ENCODE measurements around the gene ABCC8.

Gene ABCC8

GRCh38 chr11:17489751-17490150 lies 13.1 kb upstream of the ABCC8 start:
- no CpG with 5 or more reads among the region's 5 CpGs for WGBS (ENCODE audit: insufficient coverage, insufficient read length)
- Histone ChIP-seq H3K27me3 (ENCODE audit: control insufficient read depth, insufficient read depth, low read length) (no peaks in the 10 kb centered on the region), H3K27ac (ENCODE audit: low read length) (no peak overlapping the region), H3K9me3 (ENCODE audit: control insufficient read depth, insufficient read depth, low read length) (no peaks in the 10 kb centered on the region), H3K4me3 (ENCODE audit: low read length) (no peak overlapping the region), H3K4me1 (ENCODE audit: control insufficient read depth, insufficient read depth, low read length) (no peaks in the 10 kb centered on the region), H3K36me3 (ENCODE audit: control insufficient read depth, insufficient read depth, low read length) (no peaks in the 10 kb centered on the region)
- no peak for DNase-seq (ENCODE audit: low read depth, low spot score)

GRCh38 chr11:17488563-17488962 lies 11.9 kb upstream of the ABCC8 start:
- Histone ChIP-seq H3K4me1 (ENCODE audit: control insufficient read depth, insufficient read depth, low read length) (no peaks in the 10 kb centered on the region), H3K27me3 (ENCODE audit: control insufficient read depth, insufficient read depth, low read length) (no peaks in the 10 kb centered on the region), H3K36me3 (ENCODE audit: control insufficient read depth, insufficient read depth, low read length) (no peaks in the 10 kb centered on the region), H3K27ac (ENCODE audit: low read length) (no peak overlapping the region), H3K9me3 (ENCODE audit: control insufficient read depth, insufficient read depth, low read length) (no peaks in the 10 kb centered on the region), H3K4me3 (ENCODE audit: low read length) (no peak overlapping the region)
- no peak for DNase-seq (ENCODE audit: low read depth, low spot score)
- no CpG with 5 or more reads among the region's 1 CpG for WGBS (ENCODE audit: insufficient coverage, insufficient read length)

GRCh38 chr11:17486646-17487045 lies 10.0 kb upstream of the ABCC8 start:
- Histone ChIP-seq H3K4me1 (ENCODE audit: control insufficient read depth, insufficient read depth, low read length) (no peaks in the 10 kb centered on the region), H3K36me3 (ENCODE audit: control insufficient read depth, insufficient read depth, low read length) (no peaks in the 10 kb centered on the region), H3K27ac (ENCODE audit: low read length) (no peak overlapping the region), H3K4me3 (ENCODE audit: low read length) (no peak overlapping the region), H3K27me3 (ENCODE audit: control insufficient read depth, insufficient read depth, low read length) (no peaks in the 10 kb centered on the region), H3K9me3 (ENCODE audit: control insufficient read depth, insufficient read depth, low read length) (no peaks in the 10 kb centered on the region)
- no CpG with 5 or more reads among the region's 5 CpGs for WGBS (ENCODE audit: insufficient coverage, insufficient read length)
- no peak for DNase-seq (ENCODE audit: low read depth, low spot score)

- no CpG with 5 or more reads among the region's 2 CpGs for WGBS (ENCODE audit: insufficient coverage, insufficient read length)
- Histone ChIP-seq H3K4me3 (ENCODE audit: low read length) (no peak overlapping the region), H3K27ac (ENCODE audit: low read length) (no peak overlapping the region), H3K27me3 (ENCODE audit: control insufficient read depth, insufficient read depth, low read length) (no peaks in the 10 kb centered on the region), H3K9me3 (ENCODE audit: control insufficient read depth, insufficient read depth, low read length) (no peaks in the 10 kb centered on the region), H3K4me1 (ENCODE audit: control insufficient read depth, insufficient read depth, low read length) (peaks cover 5% of the 10 kb centered on the region; the same call in 1 of the 2 replicates), H3K36me3 (ENCODE audit: control insufficient read depth, insufficient read depth, low read length) (no peaks in the 10 kb centered on the region)
- DNase-seq (ENCODE audit: low read depth, low spot score): no peak
Observed at GRCh38 chr11:17483505-17483904, 6.9 kb upstream of the ABCC8 start.

GRCh38 chr11:17481905-17482304 lies 5.3 kb upstream of the ABCC8 start:
- WGBS (ENCODE audit: insufficient coverage, insufficient read length): no CpG with 5 or more reads among the region's 5 CpGs
- no peak for DNase-seq (ENCODE audit: low read depth, low spot score)
- Histone ChIP-seq H3K27me3 (ENCODE audit: control insufficient read depth, insufficient read depth, low read length) (peaks cover 11% of the 10 kb centered on the region), H3K9me3 (ENCODE audit: control insufficient read depth, insufficient read depth, low read length) (no peaks in the 10 kb centered on the region), H3K4me3 (ENCODE audit: low read length) (no peak overlapping the region), H3K36me3 (ENCODE audit: control insufficient read depth, insufficient read depth, low read length) (no peaks in the 10 kb centered on the region), H3K4me1 (ENCODE audit: control insufficient read depth, insufficient read depth, low read length) (peaks cover 8% of the 10 kb centered on the region; the same call in 1 of the 2 replicates), H3K27ac (ENCODE audit: low read length) (no peak overlapping the region)

- H3K36me3 ChIP-seq (ENCODE audit: control insufficient read depth, insufficient read depth, low read length): no peaks in the 10 kb centered on the region
- peaks cover 8% of the 10 kb centered on the region; the same call in 1 of the 2 replicates for H3K4me1 ChIP-seq (ENCODE audit: control insufficient read depth, insufficient read depth, low read length)
- H3K27ac ChIP-seq (ENCODE audit: low read length): no peak overlapping the region
- WGBS (ENCODE audit: insufficient coverage, insufficient read length): no CpG with 5 or more reads among the region's 14 CpGs
- H3K9me3 ChIP-seq (ENCODE audit: control insufficient read depth, insufficient read depth, low read length): no peaks in the 10 kb centered on the region
- peak; percentile 66 for DNase-seq (ENCODE audit: low read depth, low spot score)
- H3K27me3 ChIP-seq (ENCODE audit: control insufficient read depth, insufficient read depth, low read length): peaks cover 29% of the 10 kb centered on the region
- H3K4me3 ChIP-seq (ENCODE audit: low read length): no peak overlapping the region
Observed at GRCh38 chr11:17479284-17480214, 2.9 kb upstream of the ABCC8 start.

- Histone ChIP-seq H3K9me3 (ENCODE audit: control insufficient read depth, insufficient read depth, low read length) (no peaks in the 10 kb centered on the region), H3K27ac (ENCODE audit: low read length) (no peak overlapping the region), H3K4me3 (ENCODE audit: low read length) (no peak overlapping the region), H3K36me3 (ENCODE audit: control insufficient read depth, insufficient read depth, low read length) (no peaks in the 10 kb centered on the region), H3K4me1 (ENCODE audit: control insufficient read depth, insufficient read depth, low read length) (peaks cover 8% of the 10 kb centered on the region; the same call in 1 of the 2 replicates), H3K27me3 (ENCODE audit: control insufficient read depth, insufficient read depth, low read length) (peaks cover 33% of the 10 kb centered on the region)
- WGBS (ENCODE audit: insufficient coverage, insufficient read length): no CpG with 5 or more reads among the region's 6 CpGs
- no peak for DNase-seq (ENCODE audit: low read depth, low spot score)
Observed at GRCh38 chr11:17478070-17478469, 1.4 kb upstream of the ABCC8 start.

- WGBS (ENCODE audit: insufficient coverage, insufficient read length): no CpG with 5 or more reads among the region's 6 CpGs
- peaks cover 33% of the 10 kb centered on the region for H3K27me3 ChIP-seq (ENCODE audit: control insufficient read depth, insufficient read depth, low read length)
Observed at GRCh38 chr11:17477361-17477760, 716 bp upstream of the ABCC8 start.

GRCh38 chr11:17477084-17477333 lies 364 bp upstream of the ABCC8 start:
- H3K27me3 ChIP-seq (ENCODE audit: control insufficient read depth, insufficient read depth, low read length): peaks cover 33% of the 10 kb centered on the region
- no CpG with 5 or more reads among the region's 9 CpGs for WGBS (ENCODE audit: insufficient coverage, insufficient read length)
- peak overlapping the region; percentile 44; the same call in 1 of the 2 replicates for H3K4me3 ChIP-seq (ENCODE audit: low read length)

More at GRCh38 chr11:17477361-17477760, 716 bp upstream of the ABCC8 start:
- no peak for DNase-seq (ENCODE audit: low read depth, low spot score)
- Histone ChIP-seq H3K4me3 (ENCODE audit: low read length) (no peak overlapping the region), H3K4me1 (ENCODE audit: control insufficient read depth, insufficient read depth, low read length) (peaks cover 8% of the 10 kb centered on the region; the same call in 1 of the 2 replicates), H3K27ac (ENCODE audit: low read length) (no peak overlapping the region), H3K9me3 (ENCODE audit: control insufficient read depth, insufficient read depth, low read length) (no peaks in the 10 kb centered on the region), H3K36me3 (ENCODE audit: control insufficient read depth, insufficient read depth, low read length) (no peaks in the 10 kb centered on the region)

GRCh38 chr11:17475666-17476316 lies 854 bp downstream of the ABCC8 start:
- no peak for DNase-seq (ENCODE audit: low read depth, low spot score)

More at GRCh38 chr11:17477084-17477333, 364 bp upstream of the ABCC8 start:
- no peak for DNase-seq (ENCODE audit: low read depth, low spot score)
- no peak overlapping the region for H3K27ac ChIP-seq (ENCODE audit: low read length)
- no peaks in the 10 kb centered on the region for H3K9me3 ChIP-seq (ENCODE audit: control insufficient read depth, insufficient read depth, low read length)
- H3K4me1 ChIP-seq (ENCODE audit: control insufficient read depth, insufficient read depth, low read length): peaks cover 8% of the 10 kb centered on the region; the same call in 1 of the 2 replicates
- H3K36me3 ChIP-seq (ENCODE audit: control insufficient read depth, insufficient read depth, low read length): no peaks in the 10 kb centered on the region

More at GRCh38 chr11:17475666-17476316, 854 bp downstream of the ABCC8 start:
- peaks cover 8% of the 10 kb centered on the region; the same call in 1 of the 2 replicates for H3K4me1 ChIP-seq (ENCODE audit: control insufficient read depth, insufficient read depth, low read length)
- WGBS (ENCODE audit: insufficient coverage, insufficient read length): no CpG with 5 or more reads among the region's 31 CpGs
- peaks cover 33% of the 10 kb centered on the region for H3K27me3 ChIP-seq (ENCODE audit: control insufficient read depth, insufficient read depth, low read length)
- H3K27ac ChIP-seq (ENCODE audit: low read length): no peak overlapping the region
- peak overlapping the region; percentile 59; the same call in 1 of the 2 replicates for H3K4me3 ChIP-seq (ENCODE audit: low read length)
- H3K36me3 ChIP-seq (ENCODE audit: control insufficient read depth, insufficient read depth, low read length): no peaks in the 10 kb centered on the region
- H3K9me3 ChIP-seq (ENCODE audit: control insufficient read depth, insufficient read depth, low read length): no peaks in the 10 kb centered on the region
